GM12874 (cell line): Measurements from ENCODE around the gene SLC38A2.

Source experiments
- TF ChIP-seq, protein P1 (sequence below): IDR thresholded peaks from 2 replicates; pipeline ENCODE4 v1.5.1; 2011; ENCODE audit warnings: low read depth, mild to moderate bottlenecking, control low read depth, low read length, moderate library complexity; ENCODE audit not compliant: insufficient read depth

Gene SLC38A2

DNA sequence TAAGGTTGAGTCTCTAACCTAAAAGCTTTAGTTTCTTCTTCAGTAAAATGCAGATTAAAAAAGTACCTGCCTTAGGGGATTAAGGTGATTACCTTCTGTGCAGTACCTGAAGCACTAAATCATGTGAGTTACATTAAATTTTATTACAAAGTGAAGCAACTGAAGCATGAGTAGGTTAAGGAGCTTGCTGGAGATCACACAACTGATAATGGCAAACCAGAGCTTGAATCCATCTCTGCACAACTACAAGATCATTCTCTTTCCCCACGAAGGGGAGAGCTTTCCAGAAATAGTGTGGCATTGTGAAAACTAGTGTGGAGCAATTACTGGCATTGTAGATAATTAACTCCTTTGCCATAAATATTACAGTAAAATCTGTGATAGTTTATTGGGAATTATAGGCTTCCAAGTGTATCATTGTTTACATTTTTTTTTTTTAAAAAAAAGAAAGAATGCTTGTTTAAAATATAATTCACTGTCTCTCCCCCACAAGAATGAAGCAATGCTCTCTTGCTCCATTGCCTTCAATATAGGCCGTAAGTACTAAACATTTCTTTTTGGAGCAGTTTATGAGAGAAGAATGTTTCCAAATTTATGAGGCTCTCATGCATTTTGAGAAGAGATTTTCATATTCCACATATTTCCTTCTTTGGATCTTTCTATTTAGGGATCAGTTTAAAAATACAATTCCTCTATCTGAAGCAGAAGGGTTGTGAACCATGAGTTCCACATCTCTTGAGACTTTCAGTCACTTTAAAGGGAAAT is 20.5 kb downstream of the SLC38A2 start:
- TF ChIP-seq, protein P1, sequence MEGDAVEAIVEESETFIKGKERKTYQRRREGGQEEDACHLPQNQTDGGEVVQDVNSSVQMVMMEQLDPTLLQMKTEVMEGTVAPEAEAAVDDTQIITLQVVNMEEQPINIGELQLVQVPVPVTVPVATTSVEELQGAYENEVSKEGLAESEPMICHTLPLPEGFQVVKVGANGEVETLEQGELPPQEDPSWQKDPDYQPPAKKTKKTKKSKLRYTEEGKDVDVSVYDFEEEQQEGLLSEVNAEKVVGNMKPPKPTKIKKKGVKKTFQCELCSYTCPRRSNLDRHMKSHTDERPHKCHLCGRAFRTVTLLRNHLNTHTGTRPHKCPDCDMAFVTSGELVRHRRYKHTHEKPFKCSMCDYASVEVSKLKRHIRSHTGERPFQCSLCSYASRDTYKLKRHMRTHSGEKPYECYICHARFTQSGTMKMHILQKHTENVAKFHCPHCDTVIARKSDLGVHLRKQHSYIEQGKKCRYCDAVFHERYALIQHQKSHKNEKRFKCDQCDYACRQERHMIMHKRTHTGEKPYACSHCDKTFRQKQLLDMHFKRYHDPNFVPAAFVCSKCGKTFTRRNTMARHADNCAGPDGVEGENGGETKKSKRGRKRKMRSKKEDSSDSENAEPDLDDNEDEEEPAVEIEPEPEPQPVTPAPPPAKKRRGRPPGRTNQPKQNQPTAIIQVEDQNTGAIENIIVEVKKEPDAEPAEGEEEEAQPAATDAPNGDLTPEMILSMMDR: no peak

- TF ChIP-seq, protein P1: no peak
These were observed 21.4 kb downstream of the SLC38A2 start for GRCh38 chr12:46351138-46351537.

DNA sequence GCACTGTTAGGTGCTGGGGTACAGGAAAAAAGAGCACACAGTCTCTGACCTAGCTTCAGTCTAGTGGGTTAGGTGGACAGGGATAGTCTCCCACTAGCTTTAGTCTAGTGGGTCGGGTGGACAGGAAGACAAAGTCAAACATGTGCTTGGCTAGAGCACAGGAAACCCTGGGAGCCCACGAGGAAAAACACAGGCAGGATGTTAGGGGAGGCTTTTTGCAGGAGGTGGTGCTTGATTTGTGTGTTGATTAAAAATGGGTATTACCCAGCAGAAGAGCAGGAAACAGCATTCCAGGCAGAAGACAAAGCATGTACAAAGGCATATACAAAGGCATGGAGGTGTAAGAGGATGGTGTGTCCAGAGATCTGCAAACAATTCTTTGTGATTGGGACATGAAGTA is 23.3 kb downstream of the SLC38A2 start:
- TF ChIP-seq, protein P1: no peak

DNA sequence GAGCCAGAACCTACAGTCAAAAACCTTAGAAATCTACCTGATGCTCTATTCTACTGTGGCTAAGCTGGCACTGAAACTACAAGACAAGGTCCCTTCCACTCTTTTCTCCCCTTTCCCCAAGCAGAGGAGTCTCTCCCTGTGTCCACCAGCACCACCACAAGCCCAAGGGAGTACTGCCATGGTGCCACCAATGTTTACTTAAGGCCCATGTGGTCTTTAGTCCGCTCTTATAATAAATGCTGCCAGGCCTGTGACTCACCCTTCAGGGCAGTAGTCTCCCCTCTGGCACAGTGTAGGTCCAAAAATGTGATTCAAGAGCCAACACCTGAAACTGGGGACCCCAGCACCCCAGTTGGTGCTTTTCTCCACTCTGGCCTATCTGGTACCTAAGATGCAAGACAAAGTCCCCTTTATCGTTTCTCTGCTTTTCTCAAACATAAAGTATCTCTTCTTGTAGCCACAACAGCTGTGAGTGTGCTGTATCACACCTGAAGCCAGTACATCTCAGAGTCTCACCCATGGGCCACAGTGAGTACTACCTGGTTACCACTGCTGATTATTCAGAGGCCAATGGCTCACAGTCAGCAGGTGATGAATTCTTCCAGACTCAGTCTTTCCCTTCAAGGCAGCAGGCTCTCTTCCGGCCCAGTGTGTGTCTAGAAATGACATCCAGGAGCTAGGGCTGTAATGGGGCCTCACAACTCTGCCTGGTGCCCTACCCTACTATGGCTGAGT is 29.3 kb downstream of the SLC38A2 start:
- TF ChIP-seq, protein P1: no peak

GRCh38 chr12:46342562-46343033 is 30.0 kb downstream of the SLC38A2 start:
- TF ChIP-seq, protein P1: peak; percentile 38; the same call in 1 of the 2 replicates

DNA sequence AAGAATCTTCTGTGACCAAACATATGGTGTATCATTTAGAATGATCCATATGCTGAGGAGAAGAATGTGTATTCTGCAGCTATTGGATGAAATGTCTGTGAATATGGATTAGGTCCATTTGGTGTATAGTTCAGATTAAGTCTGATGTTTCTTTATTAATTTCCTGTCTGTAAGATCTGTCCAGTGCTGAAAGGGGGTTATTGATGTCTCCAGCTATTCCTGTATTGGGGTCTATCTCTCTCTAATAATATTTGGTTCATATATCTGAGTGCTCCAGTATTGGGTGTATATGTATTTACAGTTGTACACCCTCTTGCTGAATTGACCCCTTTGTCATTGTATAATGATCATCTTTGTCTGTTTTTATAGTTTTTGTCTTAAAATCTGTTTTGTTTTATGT is 33.5 kb downstream of the SLC38A2 start:
- TF ChIP-seq, protein P1: no peak

DNA sequence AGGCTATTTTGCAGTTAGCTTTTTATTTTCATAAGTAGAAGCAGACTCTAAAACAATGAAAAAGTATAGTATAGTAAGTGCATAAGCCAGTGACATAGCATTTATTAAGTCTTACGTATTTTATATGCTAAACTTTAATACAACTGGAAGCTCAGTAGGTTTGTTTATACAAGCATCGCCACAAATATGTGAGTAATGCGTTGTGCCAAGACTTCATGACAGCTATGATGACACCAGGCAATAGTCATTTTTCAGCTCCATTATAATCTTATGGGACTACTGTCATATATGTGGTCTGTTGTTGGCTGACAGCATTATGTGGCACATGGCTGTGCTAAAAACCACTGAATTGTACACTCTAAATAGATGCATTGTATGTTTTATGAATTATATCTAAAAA is 40.3 kb downstream of the SLC38A2 start:
- TF ChIP-seq, protein P1: no peak
